Measurements from ENCODE around the gene LINS1. TPM values are rescaled to one million over a fixed set of nuclear protein-coding genes. Genes with fewer than 3 reads are reported as not detected.

Gene LINS1, protein sequence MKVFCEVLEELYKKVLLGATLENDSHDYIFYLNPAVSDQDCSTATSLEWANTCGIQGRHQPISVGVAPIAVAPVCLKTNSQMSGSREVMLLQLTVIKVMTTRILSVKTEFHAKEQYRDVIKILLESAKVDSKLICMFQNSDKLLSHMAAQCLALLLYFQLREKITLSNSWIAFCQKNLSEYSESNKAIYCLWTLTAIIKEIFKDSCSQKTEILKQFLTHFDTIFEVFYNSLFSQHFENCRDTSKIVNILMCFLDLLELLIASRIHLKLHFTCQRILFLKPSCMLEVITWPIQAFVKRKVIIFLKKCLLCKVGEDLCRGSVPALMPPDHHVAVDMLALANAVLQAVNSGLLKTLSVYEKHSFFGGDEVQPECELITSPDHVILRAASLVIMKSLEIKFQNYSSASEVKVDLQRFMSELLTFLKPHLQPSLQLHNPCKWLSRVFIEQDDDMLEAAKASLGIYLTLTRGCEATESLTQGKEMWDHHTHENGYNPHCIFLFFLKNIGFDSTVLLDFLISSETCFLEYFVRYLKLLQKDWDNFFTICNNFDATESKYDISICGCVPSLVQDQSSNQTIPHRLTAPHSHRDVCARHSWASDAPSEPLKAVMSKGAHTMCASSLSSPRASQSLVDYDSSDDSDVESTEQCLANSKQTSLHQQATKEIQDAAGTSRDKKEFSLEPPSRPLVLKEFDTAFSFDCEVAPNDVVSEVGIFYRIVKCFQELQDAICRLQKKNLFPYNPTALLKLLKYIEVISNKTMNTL
- 10 to 100 TPM; 29.6 to 34.0 TPM for total RNA-seq
- 10 to 100 TPM; 17.2 to 19.5 TPM for polyA plus RNA-seq (ENCODE audit: insufficient read length in 2 of 2)
- long read RNA-seq, donor 1, partial matches to known transcripts, result 7 of 8 reads
- long read RNA-seq, donor 1, other reads (novel, unspliced or antisense), result 0 of 8 reads
- long read RNA-seq, donor 2, result 0 reads
- long read RNA-seq, donor 3, partial matches to known transcripts, result 0 of 1 reads
- long read RNA-seq, donor 3, other reads (novel, unspliced or antisense), result 0 of 1 reads
- long read RNA-seq, donor 4, full-length matches to known transcripts, result 2 of 2 reads
- long read RNA-seq, donor 4, partial matches to known transcripts, result 0 of 2 reads
- long read RNA-seq, donor 4, other reads (novel, unspliced or antisense), result 0 of 2 reads

DNA sequence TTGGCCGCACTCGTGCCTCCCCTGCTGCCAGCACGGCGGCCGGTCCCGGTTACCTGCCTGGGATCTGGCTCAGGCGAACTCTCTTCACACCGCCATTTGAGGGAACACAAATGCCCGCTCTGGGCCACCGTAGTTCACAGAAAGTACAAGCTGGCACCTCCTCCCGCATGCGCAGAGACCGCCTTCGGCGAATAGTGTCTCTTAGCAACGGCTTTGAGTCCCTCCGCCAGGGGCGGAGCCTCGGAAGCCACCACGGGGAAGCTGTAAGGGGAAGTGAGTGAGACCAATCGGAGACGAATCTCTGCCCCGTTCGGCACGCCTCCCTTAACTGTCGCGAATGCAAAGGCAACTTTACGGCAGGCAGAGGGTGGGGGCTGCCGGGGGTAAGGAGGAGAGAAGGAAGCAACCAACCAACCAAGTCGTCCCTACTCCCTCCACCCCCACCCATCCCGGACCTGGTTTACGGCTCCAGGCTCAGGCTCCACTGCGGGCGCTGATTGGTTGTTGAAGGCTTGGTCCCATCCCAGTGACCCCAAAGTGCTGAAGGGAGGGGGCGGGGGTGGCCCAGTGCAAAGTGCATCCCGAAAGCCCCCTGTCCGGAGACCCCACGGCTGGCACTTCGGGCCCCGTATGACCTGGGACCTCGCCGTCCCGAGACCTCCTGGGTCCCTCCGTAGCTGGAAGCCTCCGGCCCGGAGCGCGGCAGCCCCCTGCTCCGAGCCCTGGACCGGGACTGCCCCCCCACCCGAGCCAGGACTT, at the start of gene LINS1, which contains the start of gene ASB7:
TSS of gene LINS1 (minus strand) at position 121 of the 759 bp plus-strand sequence. CDS start 21,342 bp downstream, outside the sequence.
TSS of gene ASB7 (plus strand) at position 526 of the 759 bp plus-strand sequence. CDS start 9,628 bp downstream, outside the sequence.
- WGBS (ENCODE audit: insufficient coverage), result 0% methylated on average over 42 of the region's 51 CpGs
- H3K4me3 ChIP-seq (ENCODE audit: low read depth, low read length), result peak within 1 kb of the TSS; percentile 97
- DNase-seq (ENCODE audit: low read depth in 4 of 6, low spot score in 6 of 6), result peak; percentile 99 to 100 (median 100)
- no peaks in the 10 kb centered on the region for H3K27me3 ChIP-seq (ENCODE audit: control insufficient read depth, insufficient read depth, low read length)
- H3K9me3 ChIP-seq (ENCODE audit: control insufficient read depth, insufficient read depth, low read length), result no peaks in the 10 kb centered on the region
- H3K27ac ChIP-seq (ENCODE audit: low read depth, low read length), result peak within 1 kb of the TSS; percentile 87
- H3K4me1 ChIP-seq (ENCODE audit: control insufficient read depth, insufficient read depth, low read length), result peaks cover 12% of the 10 kb centered on the region
- no peaks in the 10 kb centered on the region for H3K36me3 ChIP-seq (ENCODE audit: control insufficient read depth, insufficient read depth, low read length)

DNA sequence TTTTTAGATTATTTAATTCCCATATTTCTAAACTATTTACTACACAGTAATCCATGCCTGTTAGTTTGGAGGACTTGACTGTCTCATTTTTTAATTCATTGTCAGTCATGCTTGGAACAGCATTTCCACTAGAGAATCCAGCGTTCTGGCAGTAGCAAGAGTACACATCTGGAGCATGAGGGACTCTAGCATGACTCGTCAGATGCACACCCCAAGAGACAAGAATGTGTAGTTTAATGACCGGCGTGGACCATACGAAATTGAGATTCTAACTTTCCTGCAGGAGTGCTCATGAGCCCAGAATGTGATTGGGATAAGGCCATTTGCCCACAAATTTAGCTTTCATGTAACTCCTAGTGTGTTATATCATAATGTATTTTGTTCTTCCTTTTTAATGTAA, 49.3 kb upstream of the LINS1 start:
- no peaks in the 10 kb centered on the region for H3K4me1 ChIP-seq (ENCODE audit: control insufficient read depth, insufficient read depth, low read length)
- no CpG with 5 or more reads among the region's 5 CpGs for WGBS (ENCODE audit: insufficient coverage)
- H3K4me3 ChIP-seq (ENCODE audit: low read depth, low read length), result no peak overlapping the region
- H3K9me3 ChIP-seq (ENCODE audit: control insufficient read depth, insufficient read depth, low read length), result no peaks in the 10 kb centered on the region
- H3K36me3 ChIP-seq (ENCODE audit: control insufficient read depth, insufficient read depth, low read length), result no peaks in the 10 kb centered on the region
- DNase-seq (ENCODE audit: low read depth in 4 of 6, low spot score in 6 of 6), result no peak
- H3K27me3 ChIP-seq (ENCODE audit: control insufficient read depth, insufficient read depth, low read length), result no peaks in the 10 kb centered on the region
- H3K27ac ChIP-seq (ENCODE audit: low read depth, low read length), result no peak overlapping the region

DNA sequence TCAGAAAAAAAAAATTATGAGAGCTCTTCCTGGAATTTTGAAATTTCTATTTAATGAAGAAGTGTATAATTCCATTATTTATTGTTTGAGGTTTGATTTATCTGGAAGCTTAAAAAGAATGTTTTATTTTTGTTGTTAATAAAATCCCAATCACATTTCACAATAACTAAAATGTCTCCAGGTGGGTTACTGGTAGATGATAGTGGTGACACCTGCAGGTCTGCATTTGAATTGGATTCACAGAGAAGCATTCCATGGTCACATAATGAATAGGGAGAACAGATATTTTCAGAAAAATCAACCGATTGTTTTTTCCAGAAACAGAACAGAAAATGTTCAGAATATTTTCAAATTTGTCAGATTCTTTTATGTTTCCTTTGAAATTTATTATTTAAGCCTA, 48.7 kb upstream of the LINS1 start:
- Histone ChIP-seq H3K9me3 (ENCODE audit: control insufficient read depth, insufficient read depth, low read length) (no peaks in the 10 kb centered on the region), H3K4me1 (ENCODE audit: control insufficient read depth, insufficient read depth, low read length) (no peaks in the 10 kb centered on the region), H3K4me3 (ENCODE audit: low read depth, low read length) (no peak overlapping the region), H3K36me3 (ENCODE audit: control insufficient read depth, insufficient read depth, low read length) (no peaks in the 10 kb centered on the region), H3K27me3 (ENCODE audit: control insufficient read depth, insufficient read depth, low read length) (no peaks in the 10 kb centered on the region), H3K27ac (ENCODE audit: low read depth, low read length) (no peak overlapping the region)
- no CpG with 5 or more reads among the region's 1 CpG for WGBS (ENCODE audit: insufficient coverage)
- peak in 1 of 6 donors; percentile 51 for DNase-seq (ENCODE audit: low read depth in 4 of 6, low spot score in 6 of 6)

DNA sequence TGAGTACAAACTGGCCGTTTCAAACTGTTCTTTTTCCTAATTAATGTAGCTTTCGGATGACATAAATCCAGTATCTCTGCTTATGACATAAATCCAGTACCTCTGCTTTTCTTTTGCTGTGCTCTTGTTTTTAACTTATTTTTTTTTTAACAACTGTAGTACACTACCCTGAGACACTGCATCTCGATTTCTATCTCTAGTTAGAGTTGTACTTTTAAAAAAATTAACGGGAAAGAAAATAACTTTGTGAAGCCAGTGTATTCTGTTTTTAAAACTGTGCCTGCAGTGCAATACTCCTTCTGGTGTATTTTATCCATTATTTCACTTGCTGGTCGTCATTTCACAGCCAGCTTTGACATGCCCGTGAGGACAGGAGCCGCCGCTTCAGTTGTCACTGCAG, 47.0 kb upstream of the LINS1 start:
- no peaks in the 10 kb centered on the region for H3K27me3 ChIP-seq (ENCODE audit: control insufficient read depth, insufficient read depth, low read length)
- no peaks in the 10 kb centered on the region for H3K4me1 ChIP-seq (ENCODE audit: control insufficient read depth, insufficient read depth, low read length)
- DNase-seq (ENCODE audit: low read depth in 4 of 6, low spot score in 6 of 6), result no peak
- no peak overlapping the region for H3K4me3 ChIP-seq (ENCODE audit: low read depth, low read length)
- H3K36me3 ChIP-seq (ENCODE audit: control insufficient read depth, insufficient read depth, low read length), result no peaks in the 10 kb centered on the region
- no peak overlapping the region for H3K27ac ChIP-seq (ENCODE audit: low read depth, low read length)
- WGBS (ENCODE audit: insufficient coverage), result 84% methylated on average over 4 of the region's 8 CpGs
- H3K9me3 ChIP-seq (ENCODE audit: control insufficient read depth, insufficient read depth, low read length), result no peaks in the 10 kb centered on the region

DNA sequence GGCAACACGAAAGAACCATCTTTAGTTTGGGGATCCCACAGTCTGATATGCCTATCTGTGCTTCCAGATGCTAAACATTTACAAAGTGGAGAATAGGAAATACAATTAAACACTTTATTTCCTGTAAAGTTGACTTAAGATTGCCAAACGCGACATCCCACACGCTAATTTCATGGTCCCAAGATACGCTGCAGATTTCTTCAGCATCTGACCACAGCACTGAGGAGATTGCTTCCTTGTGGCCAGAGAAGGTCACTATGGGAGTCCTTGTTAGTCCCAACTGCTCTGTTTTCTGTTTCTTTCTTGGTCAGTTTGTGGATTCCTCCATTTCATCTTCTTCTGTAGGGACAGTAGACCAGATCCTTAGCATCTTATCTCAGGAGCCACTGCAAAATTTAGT, 43.7 kb upstream of the LINS1 start:
- Histone ChIP-seq H3K27me3 (ENCODE audit: control insufficient read depth, insufficient read depth, low read length) (no peaks in the 10 kb centered on the region), H3K4me3 (ENCODE audit: low read depth, low read length) (no peak overlapping the region), H3K27ac (ENCODE audit: low read depth, low read length) (no peak overlapping the region), H3K36me3 (ENCODE audit: control insufficient read depth, insufficient read depth, low read length) (no peaks in the 10 kb centered on the region), H3K9me3 (ENCODE audit: control insufficient read depth, insufficient read depth, low read length) (no peaks in the 10 kb centered on the region), H3K4me1 (ENCODE audit: control insufficient read depth, insufficient read depth, low read length) (peaks cover 2% of the 10 kb centered on the region)
- WGBS (ENCODE audit: insufficient coverage), result 95% methylated on average over 4 of the region's 5 CpGs
- DNase-seq (ENCODE audit: low read depth in 4 of 6, low spot score in 6 of 6), result no peak

DNA sequence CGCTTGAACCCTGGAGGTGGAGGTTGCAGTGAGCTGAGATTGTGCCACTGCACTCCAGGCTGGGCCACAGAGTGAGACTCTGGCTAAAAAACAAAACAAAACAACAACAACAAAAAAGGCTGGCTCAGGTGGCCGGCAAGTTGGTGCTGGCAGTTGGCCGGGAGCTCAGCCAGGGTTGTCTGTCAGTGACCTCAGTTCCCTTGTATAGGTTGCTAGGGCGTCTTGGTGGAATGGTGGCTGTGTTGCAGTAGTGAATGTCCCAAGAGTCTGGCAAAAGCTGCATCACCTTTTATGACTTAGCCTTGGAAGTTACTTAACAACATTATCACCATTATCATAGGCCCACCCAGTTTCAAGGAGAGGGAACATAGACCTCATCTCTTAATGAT, 41.0 kb upstream of the LINS1 start:
- no peak overlapping the region for H3K27ac ChIP-seq (ENCODE audit: low read depth, low read length)
- H3K4me3 ChIP-seq (ENCODE audit: low read depth, low read length), result no peak overlapping the region
- no peak for DNase-seq (ENCODE audit: low read depth in 4 of 6, low spot score in 6 of 6)
- H3K27me3 ChIP-seq (ENCODE audit: control insufficient read depth, insufficient read depth, low read length), result no peaks in the 10 kb centered on the region
- 10% methylated on average over 2 of the region's 4 CpGs for WGBS (ENCODE audit: insufficient coverage)
- H3K36me3 ChIP-seq (ENCODE audit: control insufficient read depth, insufficient read depth, low read length), result no peaks in the 10 kb centered on the region
- H3K9me3 ChIP-seq (ENCODE audit: control insufficient read depth, insufficient read depth, low read length), result no peaks in the 10 kb centered on the region
- peaks cover 2% of the 10 kb centered on the region for H3K4me1 ChIP-seq (ENCODE audit: control insufficient read depth, insufficient read depth, low read length)

DNA sequence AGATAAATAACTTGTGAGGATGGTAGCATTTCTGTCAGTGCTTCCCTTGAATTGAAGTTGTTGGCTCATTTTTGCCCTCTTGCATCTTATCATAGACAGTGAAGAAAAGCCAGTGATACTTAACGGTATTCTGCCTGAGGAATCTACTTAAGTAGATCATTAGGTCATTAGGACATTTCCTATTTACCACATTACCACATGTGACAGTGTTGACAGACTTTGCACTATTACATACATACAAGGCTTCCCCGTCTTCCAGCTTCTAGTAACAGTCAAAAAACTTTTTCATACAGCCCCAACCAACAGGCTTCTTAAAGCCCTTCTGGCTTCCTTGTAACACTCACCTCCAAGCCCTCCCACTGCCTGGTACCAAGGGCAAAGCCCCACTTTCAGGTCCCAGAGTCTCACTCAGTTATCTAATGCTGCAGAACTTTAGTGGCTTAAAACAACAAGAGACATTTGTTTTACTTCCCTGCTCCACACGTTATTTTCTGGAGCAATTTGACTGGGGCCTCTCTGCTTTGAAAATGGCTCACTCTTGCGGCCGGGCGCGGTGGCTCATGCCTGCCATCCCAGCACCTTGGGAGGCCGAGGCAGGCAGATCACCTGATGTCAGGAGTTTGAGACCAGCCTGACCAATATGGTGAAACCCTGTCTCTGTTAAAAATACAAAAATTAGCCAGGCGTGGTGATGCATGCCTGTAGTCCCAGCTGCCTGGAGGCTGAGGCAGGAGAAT, 40.4 kb upstream of the LINS1 start:
- Histone ChIP-seq H3K27ac (ENCODE audit: low read depth, low read length) (no peak overlapping the region), H3K9me3 (ENCODE audit: control insufficient read depth, insufficient read depth, low read length) (no peaks in the 10 kb centered on the region), H3K4me1 (ENCODE audit: control insufficient read depth, insufficient read depth, low read length) (peaks cover 2% of the 10 kb centered on the region), H3K4me3 (ENCODE audit: low read depth, low read length) (no peak overlapping the region), H3K36me3 (ENCODE audit: control insufficient read depth, insufficient read depth, low read length) (no peaks in the 10 kb centered on the region), H3K27me3 (ENCODE audit: control insufficient read depth, insufficient read depth, low read length) (no peaks in the 10 kb centered on the region)
- no peak for DNase-seq (ENCODE audit: low read depth in 4 of 6, low spot score in 6 of 6)
- WGBS (ENCODE audit: insufficient coverage), result 82% methylated on average over 8 of the region's 9 CpGs

DNA sequence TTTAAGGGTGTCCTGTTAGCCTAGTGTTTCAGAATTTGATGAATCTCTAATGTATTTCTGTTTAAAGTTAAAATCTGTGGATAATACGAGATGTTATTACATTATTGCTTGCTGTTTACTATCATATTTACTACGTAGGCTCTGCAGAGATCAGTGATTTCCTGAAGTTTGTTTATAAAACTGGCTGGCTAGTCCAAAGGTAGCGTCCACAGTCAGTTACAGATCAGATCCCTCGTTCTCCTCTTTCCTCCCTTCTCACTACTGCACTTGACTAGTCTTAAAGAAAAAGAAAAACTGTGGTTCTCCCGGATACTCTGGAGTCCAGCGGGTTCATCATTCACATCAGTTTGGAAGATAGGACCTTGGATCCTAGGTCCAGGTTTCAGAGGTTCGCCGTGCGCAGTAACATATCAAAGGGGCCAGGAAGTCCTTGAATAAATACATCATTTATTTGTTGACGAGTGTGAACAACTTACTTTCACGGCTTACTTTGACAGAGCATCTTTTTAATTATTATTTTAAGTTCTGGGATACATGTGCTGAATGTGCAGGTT, 36.3 kb upstream of the LINS1 start:
- H3K36me3 ChIP-seq (ENCODE audit: control insufficient read depth, insufficient read depth, low read length), result peaks cover 2% of the 10 kb centered on the region
- H3K9me3 ChIP-seq (ENCODE audit: control insufficient read depth, insufficient read depth, low read length), result no peaks in the 10 kb centered on the region
- H3K27ac ChIP-seq (ENCODE audit: low read depth, low read length), result no peak overlapping the region
- H3K4me1 ChIP-seq (ENCODE audit: control insufficient read depth, insufficient read depth, low read length), result peaks cover 6% of the 10 kb centered on the region
- 91% methylated on average over 6 of the region's 11 CpGs for WGBS (ENCODE audit: insufficient coverage)
- no peak for DNase-seq (ENCODE audit: low read depth in 4 of 6, low spot score in 6 of 6)
- H3K4me3 ChIP-seq (ENCODE audit: low read depth, low read length), result no peak overlapping the region
- H3K27me3 ChIP-seq (ENCODE audit: control insufficient read depth, insufficient read depth, low read length), result no peaks in the 10 kb centered on the region
